IMR-90 (cell line): ENCODE data around the gene KRTAP10-10. TPM values are rescaled to one million over a fixed set of nuclear protein-coding genes. Genes with fewer than 3 reads are reported as not detected.

Source experiments
- ATAC-seq: fragments of 200-7000 bp; cut with Tn5 transposase; 2 replicates; pipeline ENCODE4 v1.9.1; 2020; ENCODE audit warnings: low read depth, mild to moderate bottlenecking, moderate library complexity
- BruUV-seq: library from RNA; stranded (reverse); fragments of 400-500 nt; replicated peaks from 2 replicates; lab custom pipeline; 2021; lab: Mats Ljungman, UMichigan
- CTCF ChIA-PET: fragments of 300-600 bp; formaldehyde crosslinking; extraction: SDS; loops from one replicate; lab custom pipeline; 2021; ENCODE audit warnings: antibody characterized with exemption; lab: Yijun Ruan, JAX
- POLR2A ChIA-PET: fragments of 300-600 bp; sonication (Branson Sonifier 250); formaldehyde crosslinking; loops from one replicate; lab custom pipeline; 2022; ENCODE audit warnings: antibody characterized with exemption; ENCODE audit not compliant: unreplicated experiment; lab: Charles Lee
- DNase-seq: peaks from one replicate; pipeline ENCODE4 v3.0.0; 2013
- H2AFZ ChIP-seq: replicated peaks from 2 replicates; pipeline ENCODE3; 2013; ENCODE audit warnings: low read length, mild to moderate bottlenecking; ENCODE audit not compliant: poor library complexity
- H2AK5ac ChIP-seq: 2 replicates; pipeline ENCODE4 v1.6.1; 2013; ENCODE audit warnings: low read depth, low read length, inconsistent platforms
- H2AK9ac ChIP-seq: replicated peaks from 2 replicates; pipeline ENCODE3; 2013; ENCODE audit warnings: mild to moderate bottlenecking, low read depth, low read length, moderate library complexity; ENCODE audit not compliant: poor library complexity
- H2BK120ac ChIP-seq: 2 replicates; pipeline ENCODE4 v1.6.1; 2013; ENCODE audit warnings: low read depth, low read length, inconsistent platforms
- H2BK15ac ChIP-seq: 3 replicates; pipeline ENCODE4 v1.6.1; 2013; ENCODE audit warnings: low read depth, low read length, inconsistent platforms
- H2BK20ac ChIP-seq: 2 replicates; pipeline ENCODE4 v1.6.1; 2013; ENCODE audit warnings: low read depth, mild to moderate bottlenecking, inconsistent platforms, low read length, moderate library complexity
- H2BK5ac ChIP-seq: 2 replicates; pipeline ENCODE4 v1.6.1; 2013; ENCODE audit warnings: mild to moderate bottlenecking, low read depth, low read length, inconsistent platforms; ENCODE audit not compliant: poor library complexity, severe bottlenecking
- H3K14ac ChIP-seq: replicated peaks from 2 replicates; pipeline ENCODE4 v1.6.1; 2013; ENCODE audit warnings: low read depth, low read length, inconsistent platforms
- H3K18ac ChIP-seq: 2 replicates; pipeline ENCODE4 v1.6.1; 2013; ENCODE audit warnings: low read depth, low read length, control low read depth
- H3K23ac ChIP-seq: 2 replicates; pipeline ENCODE4 v1.6.1; 2013; ENCODE audit warnings: low read depth, low read length, inconsistent platforms
- H3K27ac ChIP-seq: 2 replicates; pipeline ENCODE4 v1.5.1; 2013; ENCODE audit warnings: mild to moderate bottlenecking, control low read depth, low read length; ENCODE audit not compliant: insufficient read depth
- H3K27me3 ChIP-seq: 2 replicates; pipeline ENCODE4 v1.6.1; 2013; ENCODE audit warnings: low read length; ENCODE audit not compliant: control insufficient read depth, insufficient read depth
- H3K36me3 ChIP-seq: 2 replicates; pipeline ENCODE4 v1.6.1; 2013; ENCODE audit warnings: low read length, mixed read lengths; ENCODE audit not compliant: control insufficient read depth, insufficient read depth
- H3K4ac ChIP-seq: 2 replicates; pipeline ENCODE4 v1.6.1; 2013; ENCODE audit warnings: low read depth, low read length, inconsistent platforms
- H3K4me1 ChIP-seq: 2 replicates; pipeline ENCODE4 v1.6.1; 2013; ENCODE audit warnings: low read length, mixed read lengths; ENCODE audit not compliant: control insufficient read depth, insufficient read depth
- H3K4me2 ChIP-seq: 2 replicates; pipeline ENCODE4 v1.6.1; 2013; ENCODE audit warnings: low read depth, mild to moderate bottlenecking, control low read depth, low read length, moderate library complexity
- H3K4me3 ChIP-seq: 2 replicates; pipeline ENCODE4 v1.5.1; 2013; ENCODE audit warnings: low read depth, mild to moderate bottlenecking, control low read depth, low read length, moderate library complexity; ENCODE audit not compliant: insufficient read depth
- H3K56ac ChIP-seq: 2 replicates; pipeline ENCODE4 v1.6.1; 2013; ENCODE audit warnings: low read length, inconsistent platforms; ENCODE audit not compliant: insufficient read depth; ENCODE audit errors: extremely low read depth
- H3K79me1 ChIP-seq, 2 experiments: 2 replicates each; pipeline ENCODE4 v1.6.1; 2013; ENCODE audit warnings: low read length in 2 of 2, inconsistent platforms in 1 of 2, low read depth in 1 of 2
- H3K9ac ChIP-seq: 2 replicates; pipeline ENCODE4 v1.6.1; 2013; ENCODE audit warnings: low read depth, low read length, control low read depth
- H3K9me1 ChIP-seq: 2 replicates; pipeline ENCODE4 v1.6.1; 2013; ENCODE audit warnings: low read length, inconsistent platforms; ENCODE audit not compliant: insufficient read depth
- H3K9me3 ChIP-seq: 2 replicates; pipeline ENCODE4 v1.6.1; 2013; ENCODE audit warnings: low read length; ENCODE audit not compliant: control insufficient read depth, insufficient read depth
- H4K20me1 ChIP-seq: 2 replicates; pipeline ENCODE4 v1.6.1; 2013; ENCODE audit warnings: low read length, inconsistent platforms; ENCODE audit not compliant: insufficient read depth
- H4K5ac ChIP-seq: 2 replicates; pipeline ENCODE4 v1.6.1; 2013; ENCODE audit warnings: mild to moderate bottlenecking, low read depth, low read length, control low read depth
- H4K8ac ChIP-seq, 2 experiments: 2 replicates each; pipeline ENCODE4 v1.6.1; 2013; ENCODE audit warnings: low read depth in 2 of 2, low read length in 2 of 2, control low read depth in 1 of 2, inconsistent platforms in 1 of 2
- H4K91ac ChIP-seq: 2 replicates; pipeline ENCODE4 v1.6.1; 2013; ENCODE audit warnings: low read depth, low read length, inconsistent platforms; ENCODE audit not compliant: insufficient read depth
- BHLHE40 ChIP-seq: fragments of 150-350 bp; IDR thresholded peaks from 2 replicates; pipeline ENCODE4 v1.6.1; 2016; ENCODE audit warnings: mild to moderate bottlenecking, low read depth, low read length
- CEBPB ChIP-seq: IDR thresholded peaks from 2 replicates; pipeline ENCODE4 v1.6.1; 2012; ENCODE audit warnings: low read depth, low read length, improper control_type of control experiment
- CHD1 ChIP-seq: IDR thresholded peaks from 2 replicates; pipeline ENCODE4 v1.6.1; 2012; ENCODE audit warnings: low read depth, low read length, improper control_type of control experiment
- FOS ChIP-seq: fragments of 150-350 bp; IDR thresholded peaks from 2 replicates; pipeline ENCODE4 v1.6.1; 2016; ENCODE audit warnings: low read depth, low read length
- MAZ ChIP-seq: IDR thresholded peaks from 2 replicates; pipeline ENCODE4 v1.6.1; 2012; ENCODE audit warnings: low read depth, mild to moderate bottlenecking, low read length, improper control_type of control experiment, moderate library complexity, borderline replicate concordance
- MXI1 ChIP-seq: IDR thresholded peaks from 2 replicates; pipeline ENCODE4 v1.6.1; 2012; ENCODE audit warnings: low read depth, mild to moderate bottlenecking, low read length, moderate library complexity, borderline replicate concordance
- NFE2L2 ChIP-seq: fragments of 150-350 bp; IDR thresholded peaks from 2 replicates; pipeline ENCODE4 v1.6.1; 2016; ENCODE audit warnings: low read depth, mild to moderate bottlenecking, low read length
- POLR2A ChIP-seq: IDR thresholded peaks from 2 replicates; pipeline ENCODE4 v1.6.1; 2012; ENCODE audit warnings: mild to moderate bottlenecking, low read depth, low read length
- RAD21 ChIP-seq: IDR thresholded peaks from 2 replicates; pipeline ENCODE4 v1.6.1; 2012; ENCODE audit warnings: low read length, improper control_type of control experiment
- RCOR1 ChIP-seq: IDR thresholded peaks from 2 replicates; pipeline ENCODE4 v1.6.1; 2012; ENCODE audit warnings: mild to moderate bottlenecking, low read length, improper control_type of control experiment; ENCODE audit not compliant: insufficient replicate concordance
- SMC3 ChIP-seq: fragments of 150-350 bp; IDR thresholded peaks from 2 replicates; pipeline ENCODE4 v1.6.1; 2016; ENCODE audit warnings: low read depth, mild to moderate bottlenecking, antibody characterized with exemption, low read length, moderate library complexity
- WGBS, 2 experiments: methylation state at CpG; one replicate each; pipeline versions ENCODE4 v1.1.5 to v1.1.7; 2013; ENCODE audit warnings: missing lambda C conversion rate in 2 of 2; ENCODE audit not compliant: insufficient read length in 1 of 2; ENCODE audit errors: extremely low coverage in 2 of 2; 5-methylcytosine and 5-hydroxymethylcytosine counted together
- dilution Hi-C: fragments of 300-500 bp; cut with HindIII; formaldehyde crosslinking; loops from one replicate; pipeline ENCODE4 v1.14.3; 2018; ENCODE audit warnings: low sequenced_read_pairs; ENCODE audit not compliant: unreplicated experiment
- in situ Hi-C: fragments of 300-500 bp; cut with MboI; formaldehyde crosslinking; loops from 3 replicates; pipeline ENCODE4 v1.14.3; 2019; ENCODE audit warnings: low sequenced_read_pairs, inconsistent platforms, mixed read lengths
- intact Hi-C: fragments of 100-400 bp; cut with micrococcal nuclease; formaldehyde crosslinking; loops from 2 replicates; pipeline ENCODE4 v1.10.0; 2022
- polyA plus RNA-seq, 3 experiments: library from polyadenylated mRNA; depleted of rRNA; stranded (reverse); fragments of >200 nt; gene quantifications; 2 replicates each; pipeline ENCODE4 v1.2.3, GENCODE V29; 2012; ENCODE audit warnings: low replicate concordance in 1 of 3
- total RNA-seq: library from RNA; depleted of rRNA; stranded (reverse); fragments of >200 nt; gene quantifications from 2 replicates; pipeline ENCODE4 v1.2.3, GENCODE V29; 2012
- TF ChIP-seq, protein P1 (sequence below): fragments of 150-350 bp; IDR thresholded peaks from 2 replicates; pipeline ENCODE4 v1.6.1; 2017; ENCODE audit warnings: mild to moderate bottlenecking, antibody characterized with exemption, low read length, low read depth
- TF ChIP-seq, protein P2 (sequence below): conservative IDR thresholded peaks from 2 replicates; pipeline ENCODE4 v1.5.1; 2012; ENCODE audit warnings: mild to moderate bottlenecking, low read depth, low read length, improper control_type of control experiment

The KRTAP10-10 gene
- total and polyA plus RNA-seq, 2 of the 4 experiments (the other 2 are of a cell fraction): not detected

DNA sequence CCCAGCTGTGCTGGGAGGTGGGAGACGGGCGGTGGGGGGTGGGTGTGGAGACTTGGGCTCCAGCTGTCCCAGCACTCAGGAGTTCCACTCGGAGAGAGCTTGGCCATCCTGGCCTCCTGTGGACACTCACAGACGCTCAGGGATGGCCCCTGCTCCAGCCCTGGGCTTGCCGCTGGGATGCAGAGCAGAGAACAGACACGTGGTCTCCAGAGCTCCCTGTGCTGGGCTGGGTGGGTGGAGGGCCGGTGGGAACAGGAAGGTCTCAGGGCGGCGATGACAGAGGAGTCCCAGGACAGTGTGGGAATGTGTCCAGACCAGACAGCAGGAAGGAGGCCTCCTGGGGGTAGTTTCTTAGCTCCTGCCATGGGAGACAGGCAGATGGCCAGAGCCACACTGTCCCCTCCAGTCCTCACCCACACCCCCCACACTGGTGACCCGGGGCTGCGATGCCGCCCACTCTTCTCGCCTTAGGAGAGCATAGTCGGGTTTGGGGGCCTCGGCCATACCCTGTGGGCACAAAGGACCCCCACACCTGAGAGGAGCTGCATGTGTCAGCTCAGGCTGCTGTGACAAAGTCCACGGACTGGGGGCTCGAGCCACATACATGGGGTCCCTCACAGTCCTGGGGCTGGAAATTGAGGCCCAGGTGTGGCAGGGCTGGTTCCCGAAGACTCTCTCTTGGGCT is 8.3 kb upstream of the KRTAP10-10 start:
- Histone ChIP-seq H3K79me1 (no peaks in the 10 kb centered on the region), H2BK20ac (no peak overlapping the region), H2BK120ac (no peak overlapping the region), H4K8ac (no peak overlapping the region), H3K4ac (no peak overlapping the region), H2AFZ (no peak overlapping the region), H3K4me1 (no peaks in the 10 kb centered on the region), H3K23ac (no peak overlapping the region), H3K9me3 (0 out of 2 replicates have a peak, but pooled peaks cover 2% of the 10 kb centered on the region), H3K4me3 (no peak overlapping the region), H4K20me1 (no peaks in the 10 kb centered on the region), H2AK9ac (no peak overlapping the region), H3K27ac (no peak overlapping the region), H4K5ac (no peak overlapping the region), H3K4me2 (no peak overlapping the region), H3K9ac (no peak overlapping the region), H3K18ac (no peak overlapping the region), H2BK5ac (no peak overlapping the region), H4K91ac (no peak overlapping the region), H3K9me1 (no peaks in the 10 kb centered on the region), H3K27me3 (peaks cover 2% of the 10 kb centered on the region; the same call in 1 of the 2 replicates), H3K14ac (no peak overlapping the region), H3K56ac (no peak overlapping the region), H3K36me3 (no peaks in the 10 kb centered on the region), H2BK15ac (no peak overlapping the region), H2AK5ac (no peak overlapping the region)
- POLR2A ChIA-PET: no interaction called here
- in situ Hi-C loops: no loop called here
- intact Hi-C loops: no loop called here
- TF ChIP-seq CHD1 (no peak), BHLHE40 (no peak), POLR2A (no peak), NFE2L2 (no peak), SMC3 (no peak), RAD21 (no peak), MAZ (no peak), FOS (no peak), RCOR1 (no peak), MXI1 (no peak), CEBPB (no peak)
- TF ChIP-seq, protein P1, sequence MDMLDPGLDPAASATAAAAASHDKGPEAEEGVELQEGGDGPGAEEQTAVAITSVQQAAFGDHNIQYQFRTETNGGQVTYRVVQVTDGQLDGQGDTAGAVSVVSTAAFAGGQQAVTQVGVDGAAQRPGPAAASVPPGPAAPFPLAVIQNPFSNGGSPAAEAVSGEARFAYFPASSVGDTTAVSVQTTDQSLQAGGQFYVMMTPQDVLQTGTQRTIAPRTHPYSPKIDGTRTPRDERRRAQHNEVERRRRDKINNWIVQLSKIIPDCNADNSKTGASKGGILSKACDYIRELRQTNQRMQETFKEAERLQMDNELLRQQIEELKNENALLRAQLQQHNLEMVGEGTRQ: no peak
- TF ChIP-seq, protein P2, sequence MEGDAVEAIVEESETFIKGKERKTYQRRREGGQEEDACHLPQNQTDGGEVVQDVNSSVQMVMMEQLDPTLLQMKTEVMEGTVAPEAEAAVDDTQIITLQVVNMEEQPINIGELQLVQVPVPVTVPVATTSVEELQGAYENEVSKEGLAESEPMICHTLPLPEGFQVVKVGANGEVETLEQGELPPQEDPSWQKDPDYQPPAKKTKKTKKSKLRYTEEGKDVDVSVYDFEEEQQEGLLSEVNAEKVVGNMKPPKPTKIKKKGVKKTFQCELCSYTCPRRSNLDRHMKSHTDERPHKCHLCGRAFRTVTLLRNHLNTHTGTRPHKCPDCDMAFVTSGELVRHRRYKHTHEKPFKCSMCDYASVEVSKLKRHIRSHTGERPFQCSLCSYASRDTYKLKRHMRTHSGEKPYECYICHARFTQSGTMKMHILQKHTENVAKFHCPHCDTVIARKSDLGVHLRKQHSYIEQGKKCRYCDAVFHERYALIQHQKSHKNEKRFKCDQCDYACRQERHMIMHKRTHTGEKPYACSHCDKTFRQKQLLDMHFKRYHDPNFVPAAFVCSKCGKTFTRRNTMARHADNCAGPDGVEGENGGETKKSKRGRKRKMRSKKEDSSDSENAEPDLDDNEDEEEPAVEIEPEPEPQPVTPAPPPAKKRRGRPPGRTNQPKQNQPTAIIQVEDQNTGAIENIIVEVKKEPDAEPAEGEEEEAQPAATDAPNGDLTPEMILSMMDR: no peak
- dilution Hi-C loops: no loop called here
- ATAC-seq (no peak), DNase-seq (no peak)
- CTCF ChIA-PET: no interaction called here
- WGBS, 2 experiments: 51% methylated on average over 5 of the region's 18 CpGs; no CpG with 5 or more reads in 1 of the 2 experiments
- no TSS peak for BruUV-seq
